ENCODE measurements around the gene CPEB1.
"Not testable (repeated sequence)": the region's sequence is repeated elsewhere in the genome, so short reads cannot be mapped to it uniquely, and the experiment has no call there.

The CPEB1 gene

GRCh38 chr15:82649226-82649999, 2.2 kb upstream of the CPEB1 start:
- no peak for DNase-seq (ENCODE audit: low spot score)

DNA sequence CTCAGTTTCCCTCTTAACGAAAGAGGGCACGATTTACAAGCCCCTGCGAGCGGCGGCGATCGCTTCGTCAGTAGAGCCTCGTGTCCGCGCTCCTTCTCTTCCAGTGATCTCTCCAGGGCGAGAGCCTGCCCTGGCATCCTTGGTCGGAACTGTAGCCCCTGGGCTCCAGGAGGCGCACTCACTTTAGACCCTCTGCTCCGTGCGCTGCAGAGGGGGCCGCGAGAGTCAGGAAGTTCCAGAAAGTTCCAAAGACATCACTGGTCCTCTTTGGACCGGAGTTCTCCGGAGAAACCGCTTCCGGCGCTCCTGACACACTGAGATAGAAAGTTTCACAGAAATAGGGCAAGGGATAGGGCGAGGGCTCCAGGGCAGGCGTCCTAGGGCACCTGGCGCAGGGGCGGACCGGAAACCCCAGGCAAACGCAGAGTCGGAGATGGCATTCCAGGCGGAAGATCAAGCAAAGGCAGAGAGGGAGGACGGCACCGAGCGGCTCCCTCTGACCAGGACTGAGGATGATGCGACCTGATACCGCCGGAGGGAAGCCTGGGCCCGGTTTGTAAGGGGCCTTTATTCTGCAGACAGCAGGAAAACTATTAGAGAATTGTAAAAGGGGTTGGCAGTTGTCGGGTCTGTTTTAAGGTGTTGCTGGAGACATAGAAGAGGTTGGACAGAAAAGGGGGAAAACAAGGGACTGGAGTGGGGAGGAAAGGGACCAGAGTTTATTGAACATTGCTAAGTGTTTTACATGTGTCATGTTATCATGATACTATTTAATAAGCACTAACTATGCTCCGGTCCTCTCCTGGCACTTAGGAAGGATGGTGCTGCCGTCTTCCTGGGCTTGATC, 1.3 kb upstream of the CPEB1 start:
- no peak for DNase-seq (ENCODE audit: low spot score)

GRCh38 chr15:82647835-82648256, 683 bp upstream of the CPEB1 start:
- no peak for DNase-seq (ENCODE audit: low spot score)

- no peak for DNase-seq (ENCODE audit: low spot score)
Measured at GRCh38 chr15:82646250-82647044, 716 bp downstream of the CPEB1 start.

GRCh38 chr15:82644967-82645852, 2.0 kb downstream of the CPEB1 start:
- not testable (repeated sequence) for DNase-seq (ENCODE audit: low spot score)

DNA sequence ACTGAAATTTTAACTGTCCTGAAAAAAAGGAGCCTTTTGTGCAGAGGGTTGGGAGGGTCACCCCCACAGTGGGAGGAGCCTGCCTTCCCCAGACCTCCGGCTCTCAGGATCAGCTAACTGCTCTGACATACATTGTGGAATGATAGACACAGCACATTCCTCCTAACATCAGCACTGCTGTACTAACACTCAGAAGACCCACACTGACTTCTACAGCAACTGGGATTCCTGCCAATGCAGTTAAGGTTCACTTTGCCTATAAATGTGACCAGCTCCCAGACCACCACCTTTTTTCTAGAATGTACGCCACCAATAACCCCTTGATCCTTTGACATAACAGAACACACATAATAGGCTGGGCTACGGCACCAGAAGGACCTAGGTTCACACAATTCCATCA, 3.2 kb downstream of the CPEB1 start:
- DNase-seq (ENCODE audit: low spot score): no peak

- no peak for DNase-seq (ENCODE audit: low spot score)
Measured at GRCh38 chr15:82642656-82643055, 4.5 kb downstream of the CPEB1 start.

DNA sequence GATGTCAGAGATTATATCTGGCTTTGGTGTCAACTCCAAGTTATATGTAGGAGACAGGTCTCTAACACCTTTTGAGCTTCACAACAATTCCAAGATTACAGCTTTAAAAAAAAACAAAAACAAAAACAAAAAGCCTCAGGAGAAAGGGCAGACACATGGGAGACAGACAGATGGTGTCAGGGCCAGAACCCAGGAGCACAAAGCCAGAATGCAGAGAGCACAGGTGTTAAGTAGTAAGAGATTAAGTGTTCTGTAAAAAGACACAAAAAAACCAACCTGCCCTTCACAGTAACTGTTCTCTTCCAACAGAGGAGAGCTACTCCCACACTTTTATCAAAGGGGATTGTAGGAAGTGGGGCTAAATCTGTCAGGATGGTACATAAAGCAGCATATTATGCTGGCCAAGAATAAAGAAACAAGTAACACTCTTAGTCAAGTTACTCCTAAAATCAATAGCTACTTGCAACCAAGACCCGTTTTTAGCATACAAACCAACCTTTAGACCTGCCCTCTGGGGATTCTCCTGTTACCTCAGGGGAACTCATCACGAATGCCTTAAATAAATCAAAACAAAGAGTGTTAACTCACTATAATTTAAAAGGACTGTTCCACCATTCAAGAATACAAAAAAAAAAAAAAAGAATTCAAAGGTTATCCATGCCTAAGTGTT, 5.9 kb downstream of the CPEB1 start:
- no peak for DNase-seq (ENCODE audit: low spot score)

DNA sequence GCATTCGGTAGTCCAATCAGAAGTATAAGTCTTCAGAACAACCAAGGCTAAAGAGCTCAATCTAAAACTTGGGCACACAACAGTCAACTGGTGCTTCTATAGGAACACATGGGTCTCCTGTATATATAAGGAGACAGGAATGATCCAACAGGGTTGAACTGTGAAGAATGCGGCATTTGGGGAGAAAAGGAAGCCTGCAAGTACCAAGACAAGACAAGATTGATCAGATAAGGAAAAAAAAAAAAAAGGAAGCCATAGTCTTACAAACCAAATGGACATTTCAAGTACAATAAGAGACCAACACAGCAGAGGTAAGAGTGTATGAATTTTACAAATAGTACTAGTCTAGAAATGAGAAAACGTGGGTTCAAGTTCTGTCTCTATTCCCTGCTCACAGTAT, 6.5 kb downstream of the CPEB1 start:
- no peak for DNase-seq (ENCODE audit: low spot score)

DNA sequence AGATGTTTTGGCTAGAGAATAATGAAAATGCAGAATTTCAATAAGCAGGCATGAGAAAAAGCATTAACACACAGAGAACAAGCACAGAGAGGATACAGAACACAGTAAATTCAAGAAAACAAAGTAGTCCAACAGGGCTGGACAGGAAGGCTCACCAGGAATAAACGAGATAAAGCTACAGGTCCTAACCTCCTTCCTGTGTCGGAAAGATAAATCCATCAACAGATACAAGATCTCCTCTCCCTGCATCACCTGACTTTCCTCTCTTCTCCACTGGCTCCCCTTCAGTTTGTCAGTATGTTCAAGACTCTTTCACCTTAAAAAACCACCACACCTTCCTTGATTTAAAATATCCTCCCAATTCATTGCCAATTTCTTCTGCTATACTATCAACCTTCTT, 11.4 kb downstream of the CPEB1 start:
- no peak for DNase-seq (ENCODE audit: low spot score)

DNA sequence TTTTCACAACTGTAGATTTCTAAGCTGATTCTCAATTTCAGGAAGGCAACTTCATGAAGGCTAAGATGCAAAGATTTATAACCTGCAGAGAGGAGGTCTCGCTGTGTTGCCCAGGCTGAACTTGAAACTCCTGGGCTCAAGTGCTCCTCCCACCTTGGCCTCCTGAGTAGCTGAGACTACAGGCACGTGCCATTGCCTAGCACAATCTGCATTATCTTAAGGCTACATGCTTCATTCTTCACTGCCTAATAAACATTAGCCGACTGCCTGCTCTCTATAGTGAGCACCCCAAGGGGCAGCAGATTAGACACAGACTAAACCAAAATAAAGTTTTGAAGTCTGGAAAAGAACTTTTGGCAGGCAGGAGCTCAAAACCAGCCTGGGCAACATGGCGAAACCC, 17.1 kb downstream of the CPEB1 start:
- no peak for DNase-seq (ENCODE audit: low spot score)

DNA sequence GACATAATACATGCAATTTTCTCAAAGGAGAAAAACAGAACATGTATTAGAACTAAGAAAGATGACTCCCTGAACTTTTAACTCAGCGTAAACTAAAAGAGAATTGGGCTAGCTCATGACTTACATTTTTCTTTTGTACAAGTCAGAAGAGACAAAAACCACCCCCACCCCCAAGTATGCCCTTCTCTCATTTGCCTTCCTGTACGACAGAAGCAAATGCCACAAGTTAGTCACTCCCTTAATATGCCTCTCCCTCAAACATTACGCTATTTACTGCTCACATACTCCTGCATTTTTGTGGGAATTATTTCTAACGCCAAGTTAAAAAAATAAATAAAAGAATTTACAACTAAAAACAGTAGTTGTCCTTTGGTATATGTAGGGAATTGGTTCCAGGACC, 22.0 kb downstream of the CPEB1 start:
- DNase-seq (ENCODE audit: low spot score): no peak

- no peak for DNase-seq (ENCODE audit: low spot score)
Measured at GRCh38 chr15:82624438-82624837, 22.7 kb downstream of the CPEB1 start.

GRCh38 chr15:82624008-82624407, 23.2 kb downstream of the CPEB1 start:
- DNase-seq (ENCODE audit: low spot score): no peak

GRCh38 chr15:82621970-82622369, 25.2 kb downstream of the CPEB1 start:
- DNase-seq (ENCODE audit: low spot score): no peak

GRCh38 chr15:82613747-82614146, 33.4 kb downstream of the CPEB1 start:
- no peak for DNase-seq (ENCODE audit: low spot score)

DNA sequence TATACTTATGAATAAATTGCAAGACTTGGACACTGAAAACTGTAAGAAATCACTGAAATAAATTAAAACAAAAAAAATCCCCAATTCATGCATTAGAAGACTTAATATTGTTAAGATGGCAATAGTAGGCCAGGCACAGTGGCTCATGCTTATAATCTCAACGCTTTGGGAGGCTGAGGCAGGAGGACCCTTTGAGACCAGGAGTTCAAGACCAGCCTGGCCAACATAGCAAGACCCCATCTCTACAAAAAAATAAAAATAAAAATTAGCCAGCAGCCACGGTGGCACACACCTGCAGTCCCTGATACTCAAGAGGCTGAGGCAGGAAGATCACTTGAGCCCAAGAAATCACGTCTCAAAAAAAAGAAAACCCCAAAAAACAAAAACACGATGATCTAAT, 35.8 kb downstream of the CPEB1 start:
- DNase-seq (ENCODE audit: low spot score): no peak

DNA sequence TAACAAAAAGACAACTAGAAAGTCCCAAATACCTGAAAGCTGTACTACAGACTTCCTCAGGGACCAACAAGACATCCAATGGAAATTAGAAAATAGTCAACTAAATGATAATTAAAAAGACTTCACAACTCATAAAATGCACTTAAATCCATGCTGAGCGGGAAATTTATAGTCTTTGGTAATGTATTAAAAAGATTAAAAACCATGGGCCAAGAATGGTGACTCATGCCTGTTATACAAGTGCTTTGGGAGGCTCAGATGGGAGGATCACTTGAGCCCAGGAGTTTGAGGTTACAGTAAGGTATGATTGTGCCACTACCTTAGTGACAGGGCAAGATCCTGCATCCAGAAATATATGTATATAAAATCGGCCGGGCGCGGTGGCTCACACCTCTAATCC, 45.0 kb downstream of the CPEB1 start:
- DNase-seq (ENCODE audit: low spot score): no peak

GRCh38 chr15:82599862-82600261, 47.3 kb downstream of the CPEB1 start:
- DNase-seq (ENCODE audit: low spot score): no peak

DNA sequence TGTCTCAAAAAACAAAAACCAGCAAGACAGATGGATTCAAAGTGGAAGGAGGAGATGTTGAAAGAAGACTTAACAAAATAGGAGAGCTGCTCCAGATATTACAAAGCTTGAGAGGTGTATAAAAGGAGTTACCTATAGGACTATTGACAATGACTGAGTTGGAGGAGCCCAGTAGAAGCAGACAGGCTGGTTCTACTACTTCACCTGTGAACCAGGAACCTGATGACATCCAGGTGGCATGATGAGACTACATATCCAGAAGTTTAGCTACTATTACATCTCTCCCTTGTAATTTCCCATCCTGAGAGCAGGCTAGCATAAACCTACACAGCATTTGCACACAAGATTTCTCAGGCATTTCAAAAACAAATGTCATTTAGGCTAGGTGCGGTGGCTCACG, 49.3 kb downstream of the CPEB1 start:
- DNase-seq (ENCODE audit: low spot score): no peak

DNA sequence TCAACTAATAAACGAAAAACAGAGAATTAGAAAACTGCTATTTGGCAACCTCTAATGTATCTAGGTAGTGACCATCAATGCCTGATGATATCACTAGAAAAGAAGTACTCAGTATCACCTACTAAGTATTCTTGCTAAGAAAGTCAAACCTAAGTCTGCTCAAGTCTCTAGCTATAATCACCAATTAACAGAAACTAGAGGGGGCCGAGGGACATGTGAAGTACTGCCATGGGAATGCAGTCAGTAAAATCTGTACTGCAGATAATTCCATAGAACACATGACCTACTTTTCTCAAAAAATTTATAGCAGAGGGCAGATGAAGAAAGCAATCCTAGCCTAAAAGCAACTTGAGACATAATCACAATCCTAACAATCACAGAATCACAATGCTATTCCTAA, 51.4 kb downstream of the CPEB1 start:
- DNase-seq (ENCODE audit: low spot score): no peak
